GM21381 (cell line): ENCODE measurements around the gene WDR64.
"Not testable (repeated sequence)": the region's sequence is repeated elsewhere in the genome, so short reads cannot be mapped to it uniquely, and the experiment has no call there.

Source experiments
- ATAC-seq: cut with Tn5 transposase; IDR thresholded peaks from one replicate; pipeline ENCODE4 v1.9.1; 2021; ENCODE audit warnings: mild to moderate bottlenecking, moderate library complexity; ENCODE audit not compliant: unreplicated experiment

The WDR64 gene

DNA sequence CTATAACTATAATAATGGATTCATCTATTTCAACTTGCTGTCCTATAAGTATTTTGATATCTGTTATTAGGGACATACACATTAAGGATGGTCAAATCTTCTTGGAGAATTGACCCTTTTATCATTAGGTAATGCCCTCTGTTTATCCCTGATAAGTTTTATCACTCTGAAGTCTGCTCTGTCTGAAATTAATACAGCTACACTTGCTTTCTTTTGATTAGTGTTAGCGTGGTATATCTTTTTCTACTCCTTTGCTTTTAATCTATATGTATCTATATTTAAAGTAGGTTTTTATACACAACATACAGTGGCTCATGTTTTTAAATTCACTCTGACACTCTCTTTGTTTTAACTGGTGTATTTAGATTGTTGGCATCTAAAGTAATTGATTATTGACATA is 126.0 kb downstream of the WDR64 start:
- no peak for ATAC-seq

DNA sequence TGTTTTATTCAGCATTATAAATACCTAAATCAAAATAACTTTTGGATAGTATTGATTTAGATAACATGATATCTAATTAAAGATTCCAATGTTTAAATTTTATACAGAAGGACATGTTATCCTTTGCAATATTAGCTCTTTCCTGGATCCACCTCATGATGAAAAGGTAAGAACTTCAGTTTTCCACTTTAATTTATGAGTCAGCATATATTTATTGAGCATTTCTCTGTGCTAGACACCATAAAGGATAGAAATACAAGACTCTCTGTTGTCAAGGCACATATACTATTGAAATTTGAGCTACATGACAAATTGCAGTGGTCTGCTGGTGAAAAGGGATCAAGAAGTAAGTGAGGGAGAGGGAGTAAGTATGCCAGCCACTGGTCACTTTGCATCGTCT is 127.8 kb downstream of the WDR64 start:
- no peak for ATAC-seq

DNA sequence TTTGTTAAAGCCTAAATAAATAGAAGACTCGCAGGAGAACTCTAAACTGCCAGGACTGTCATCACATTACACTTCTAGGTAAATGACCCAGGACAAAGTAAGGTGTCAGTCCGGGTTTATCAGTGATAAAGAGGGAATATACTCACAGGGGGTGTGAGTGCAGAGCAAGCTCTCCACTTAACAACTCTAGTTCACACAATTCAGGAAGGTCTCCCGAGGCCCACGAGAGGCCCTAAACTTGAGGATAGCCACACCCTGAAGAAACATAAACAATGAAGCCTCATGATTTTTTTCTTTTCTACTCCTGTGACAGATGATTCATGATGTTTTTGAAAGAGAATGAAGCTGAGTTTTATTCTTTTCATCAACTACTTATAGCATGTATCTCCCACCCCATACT is 130.3 kb downstream of the WDR64 start:
- ATAC-seq: no peak

DNA sequence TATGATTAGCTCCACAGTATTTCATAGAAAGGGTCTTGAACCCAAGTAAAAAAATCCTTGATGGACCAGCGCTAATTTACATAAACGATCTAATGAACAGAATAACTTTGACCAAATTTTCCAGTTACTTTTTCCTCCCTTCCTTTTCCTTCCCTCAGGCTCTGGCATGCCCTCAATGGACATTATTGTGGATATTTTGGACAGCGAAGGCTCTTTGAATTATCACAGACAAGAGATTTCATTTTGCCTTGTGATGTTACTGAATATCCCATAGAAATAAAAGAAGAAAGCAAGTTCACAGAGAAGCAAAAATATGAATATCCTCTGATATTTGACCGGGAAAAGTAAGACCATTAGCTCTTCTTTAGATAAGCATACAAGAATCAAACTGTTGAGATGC is 135.6 kb downstream of the WDR64 start:
- no peak for ATAC-seq

DNA sequence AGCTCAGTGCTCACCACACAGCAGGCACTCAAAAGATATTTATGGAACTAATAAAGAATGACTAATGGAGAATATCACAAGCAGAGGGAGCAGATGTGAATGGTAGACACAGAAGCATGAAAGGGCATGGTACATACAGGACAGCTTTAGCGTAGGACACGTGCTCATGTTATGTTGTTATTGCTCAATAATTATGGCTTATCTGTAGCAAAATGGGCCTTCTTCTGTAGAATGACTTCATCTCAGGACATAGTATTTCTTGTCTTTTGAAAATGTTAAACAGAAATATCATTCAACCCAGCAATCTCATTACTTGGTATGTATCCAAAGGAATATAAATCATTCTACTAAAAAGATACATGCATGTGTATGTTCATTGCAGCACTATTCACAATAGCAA is 137.0 kb downstream of the WDR64 start:
- ATAC-seq: no peak

DNA sequence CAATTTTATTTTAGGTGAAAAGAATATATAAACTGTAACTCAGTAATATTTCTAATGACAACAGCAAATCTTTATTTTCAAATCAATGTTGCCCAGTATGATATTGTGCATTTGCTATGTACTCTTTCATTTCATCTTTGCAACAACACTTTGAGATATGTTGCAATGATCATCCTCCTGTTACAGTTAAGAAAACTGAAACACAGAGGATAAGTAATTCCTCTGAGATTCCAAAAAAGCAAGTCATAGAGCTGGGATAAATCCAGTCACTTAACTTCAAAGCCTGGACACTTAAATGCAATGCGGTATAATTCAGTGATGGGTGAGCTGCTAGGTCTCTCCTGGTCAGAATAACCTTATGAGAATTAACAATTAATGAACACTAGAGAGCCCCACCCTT is 147.3 kb downstream of the WDR64 start:
- ATAC-seq: no peak

DNA sequence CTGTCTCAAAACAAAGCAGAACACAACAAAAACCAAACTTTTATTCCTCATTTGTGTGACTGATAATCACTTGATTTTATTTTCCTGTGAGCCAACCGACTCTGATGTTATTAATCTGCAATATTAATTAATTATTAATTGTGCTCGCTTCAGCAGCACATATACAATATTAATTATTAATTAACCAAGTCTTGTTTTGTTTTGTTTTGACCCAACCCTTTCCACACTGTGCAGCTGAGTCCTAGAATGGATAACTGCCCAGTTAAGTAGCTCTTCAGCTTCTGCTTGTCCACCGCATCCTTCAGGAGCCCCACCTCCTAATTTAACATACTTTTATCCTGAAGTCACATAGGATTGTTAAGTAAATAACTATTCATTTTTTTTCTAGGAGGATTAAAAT is 148.6 kb downstream of the WDR64 start:
- no peak for ATAC-seq

DNA sequence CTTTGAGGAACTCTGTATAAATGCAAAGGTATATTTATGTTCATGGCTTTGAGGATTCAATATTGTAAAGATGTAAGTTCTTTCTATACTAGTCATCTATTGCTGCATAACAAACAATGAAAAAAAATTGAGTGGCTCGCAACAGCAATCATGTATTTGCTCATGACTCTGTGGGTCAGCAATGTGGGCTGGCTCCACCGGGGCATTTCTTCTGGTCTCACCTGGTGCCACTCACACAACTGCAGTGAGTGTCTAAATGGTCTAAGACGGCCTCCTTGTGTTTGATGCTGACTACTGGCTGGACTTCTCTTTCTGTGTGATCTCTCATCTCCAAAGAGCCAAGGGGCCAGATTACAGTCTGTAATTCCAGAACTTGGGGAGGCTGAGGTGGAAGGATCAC is 150.8 kb downstream of the WDR64 start:
- no peak for ATAC-seq

DNA sequence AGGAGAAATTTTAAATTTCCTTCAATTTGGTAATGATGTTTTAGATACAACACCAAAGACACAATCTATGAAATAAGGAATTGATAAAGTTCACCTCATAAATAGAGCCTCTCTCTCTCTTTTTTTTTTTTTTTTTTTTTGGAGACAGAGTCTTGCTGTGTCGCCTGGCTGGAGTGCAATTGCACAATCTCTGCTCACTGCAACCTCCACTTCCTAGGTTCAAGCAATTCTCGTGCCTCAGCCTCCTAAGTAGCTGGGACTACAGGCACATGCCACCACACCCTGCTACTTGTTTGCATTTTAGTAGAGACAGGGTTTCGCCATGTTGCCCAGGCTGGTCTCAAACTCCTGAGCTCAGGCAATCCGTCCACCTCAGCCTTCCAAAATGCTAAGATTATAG is 152.6 kb downstream of the WDR64 start:
- ATAC-seq: not testable (repeated sequence)

DNA sequence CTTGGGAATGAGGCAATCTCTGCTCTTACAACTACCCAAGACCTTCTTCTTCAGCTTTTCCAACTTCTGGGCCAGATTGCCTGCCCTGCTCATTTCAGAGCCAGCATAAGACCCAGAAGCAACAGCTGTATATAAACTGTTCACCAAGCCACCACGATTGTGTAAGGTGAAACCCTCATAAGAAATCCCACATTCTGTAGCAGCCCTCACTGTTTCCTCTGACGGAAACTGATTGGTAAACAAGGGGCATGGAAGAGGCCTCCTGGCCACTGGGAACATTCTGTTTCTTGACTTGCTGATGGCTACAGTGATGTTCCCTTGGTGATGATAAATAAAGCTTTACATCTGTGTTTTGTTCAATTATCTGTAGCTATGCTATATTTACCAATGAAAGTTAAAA is 156.2 kb downstream of the WDR64 start:
- no peak for ATAC-seq

DNA sequence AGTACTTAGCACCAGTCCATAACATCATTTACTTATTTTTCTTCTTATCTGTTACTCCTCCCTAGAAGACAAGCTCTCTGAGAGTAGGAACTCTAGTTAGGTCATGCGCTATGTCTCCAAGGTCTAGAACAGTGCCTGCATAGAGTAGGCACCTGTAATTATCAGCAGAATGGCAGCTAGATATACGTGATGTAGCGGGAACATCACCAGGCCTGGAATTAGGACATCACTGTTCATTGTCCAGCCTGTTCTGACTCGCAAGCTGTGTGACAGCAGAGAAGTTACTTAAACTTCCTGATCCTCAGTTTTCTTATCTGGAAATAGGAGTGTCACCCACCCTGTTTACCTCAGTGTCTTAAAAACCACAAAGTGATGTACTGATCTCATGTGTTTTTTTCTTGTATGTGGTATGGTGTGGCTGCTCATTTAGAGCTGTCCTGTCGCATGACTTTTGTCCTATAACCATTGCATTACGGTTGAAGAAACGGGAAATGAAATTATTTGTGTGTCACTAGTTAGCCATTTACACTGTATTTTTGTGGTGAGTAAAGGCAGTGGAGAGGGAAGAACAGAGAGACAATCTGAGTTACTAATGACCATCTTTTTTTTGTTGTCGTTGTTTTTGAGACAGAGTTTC is 158.8 kb downstream of the WDR64 start:
- peak; percentile 46 for ATAC-seq

DNA sequence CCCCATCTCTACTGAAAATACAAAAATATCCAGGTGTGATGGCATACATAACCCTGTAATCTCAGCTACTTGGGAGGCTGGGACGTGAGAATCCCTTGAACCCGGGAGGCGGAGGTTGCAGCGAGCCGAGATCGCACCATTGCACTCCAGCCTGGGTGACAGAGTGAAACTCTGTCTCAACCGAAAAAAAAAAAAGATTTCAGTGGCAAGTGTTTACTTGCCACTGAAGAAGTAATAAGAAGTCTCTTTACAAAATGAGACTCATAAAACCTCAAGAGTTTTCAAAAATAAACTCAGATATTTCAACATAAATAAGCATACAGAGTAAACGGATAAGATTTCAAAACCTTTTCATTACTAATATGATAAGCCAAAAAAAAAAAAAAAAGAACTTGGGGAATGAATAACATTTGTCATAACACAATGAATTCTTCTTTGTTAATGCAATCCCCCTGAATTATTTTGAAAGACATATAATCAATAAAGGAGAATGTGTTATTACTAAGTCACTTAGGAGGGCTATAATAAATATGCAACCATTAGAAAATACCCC is 161.8 kb downstream of the WDR64 start:
- no peak for ATAC-seq

DNA sequence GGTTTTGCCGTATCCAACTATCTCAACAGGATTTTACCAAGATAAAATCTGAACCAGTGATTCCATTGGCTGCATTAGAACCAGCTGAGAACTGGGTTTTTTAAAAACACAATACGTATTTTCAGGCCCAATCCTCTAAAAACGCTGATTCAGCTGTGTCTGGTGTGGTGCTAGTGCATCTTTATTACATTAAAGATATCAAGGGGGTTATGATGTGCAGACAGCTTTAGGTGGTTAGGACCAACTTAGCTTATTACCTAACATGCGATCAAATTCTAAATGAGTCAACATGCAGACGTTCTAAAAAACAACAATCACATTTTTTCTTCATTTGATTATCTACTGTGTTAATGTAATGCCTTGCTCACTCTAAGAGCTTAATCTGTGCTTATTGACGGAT is 163.9 kb downstream of the WDR64 start:
- no peak for ATAC-seq

DNA sequence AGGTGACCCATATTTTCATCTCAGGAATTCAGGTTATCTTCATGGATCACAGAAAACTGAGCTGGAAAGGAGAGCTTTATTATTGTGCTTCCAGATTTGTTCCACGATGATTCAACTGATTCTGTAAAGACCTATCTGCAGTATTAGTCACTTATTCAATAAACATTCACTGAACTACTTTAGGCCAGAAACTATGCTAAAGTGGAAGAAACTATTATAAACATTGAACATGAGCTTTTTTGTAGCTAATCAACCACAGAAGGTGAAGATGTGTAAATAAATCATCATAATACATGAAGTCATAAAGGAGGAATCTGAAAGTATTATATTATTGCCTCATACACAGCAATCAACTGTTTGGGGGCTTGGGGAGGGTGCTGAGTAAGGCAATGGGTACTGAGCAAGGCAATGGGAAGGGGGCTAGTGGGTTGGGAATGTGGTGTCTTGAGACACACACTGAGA is 165.3 kb downstream of the WDR64 start:
- no peak for ATAC-seq

DNA sequence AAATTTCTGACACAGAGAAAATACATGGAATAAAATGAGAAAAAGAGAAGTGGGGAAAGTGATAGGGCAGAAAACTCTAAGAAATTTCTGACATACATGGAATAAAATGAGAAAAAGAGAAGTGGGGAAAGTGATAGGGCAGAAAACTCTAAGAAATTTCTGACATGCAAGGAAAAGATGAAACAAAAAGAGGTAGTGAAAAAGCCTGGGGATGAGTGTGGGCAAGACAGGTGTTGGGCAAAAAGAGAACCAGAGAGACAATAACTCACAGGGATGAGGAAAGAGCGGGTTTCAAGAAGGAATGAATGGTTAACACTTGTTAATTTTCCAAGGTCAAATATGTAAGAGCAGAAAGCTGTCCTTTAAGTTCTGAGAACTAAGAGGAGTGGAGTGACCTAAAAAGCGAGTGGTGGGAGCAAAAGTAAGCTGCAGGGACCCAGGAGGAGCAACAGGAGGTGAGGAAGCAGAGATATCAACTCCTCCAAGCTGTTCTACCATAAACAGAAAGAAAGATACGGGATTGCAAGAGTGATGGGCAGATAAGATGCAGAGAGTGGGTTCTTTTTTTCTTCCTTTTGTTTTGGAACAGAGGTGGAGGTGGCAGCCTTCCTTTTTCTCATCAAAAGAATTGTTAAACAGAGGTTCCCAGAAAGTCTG is 166.0 kb downstream of the WDR64 start:
- no peak for ATAC-seq

DNA sequence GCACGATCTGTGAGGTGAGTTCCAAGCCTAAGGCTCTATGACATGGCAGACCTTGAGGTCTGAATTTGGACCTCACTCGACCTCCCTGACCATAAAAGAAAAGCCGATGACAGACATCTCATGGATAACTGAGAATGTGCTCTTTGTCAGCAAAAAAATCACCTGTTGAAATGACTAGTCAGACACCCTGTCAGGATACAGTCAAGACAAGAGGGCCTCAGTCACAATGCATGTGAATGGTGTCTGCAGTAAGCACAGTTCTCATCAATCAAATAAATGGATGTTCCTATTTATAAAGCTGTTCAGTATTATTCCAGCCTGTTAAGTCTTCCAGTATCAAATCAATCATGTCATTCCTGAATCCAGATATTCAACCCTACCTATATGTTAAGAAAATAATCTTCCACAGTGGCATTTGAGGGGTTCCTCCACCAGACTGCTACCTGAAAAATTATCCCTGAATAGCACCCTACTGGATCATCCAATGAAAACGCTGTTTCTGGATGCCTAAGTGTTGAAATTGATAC is 167.3 kb downstream of the WDR64 start:
- ATAC-seq: no peak

DNA sequence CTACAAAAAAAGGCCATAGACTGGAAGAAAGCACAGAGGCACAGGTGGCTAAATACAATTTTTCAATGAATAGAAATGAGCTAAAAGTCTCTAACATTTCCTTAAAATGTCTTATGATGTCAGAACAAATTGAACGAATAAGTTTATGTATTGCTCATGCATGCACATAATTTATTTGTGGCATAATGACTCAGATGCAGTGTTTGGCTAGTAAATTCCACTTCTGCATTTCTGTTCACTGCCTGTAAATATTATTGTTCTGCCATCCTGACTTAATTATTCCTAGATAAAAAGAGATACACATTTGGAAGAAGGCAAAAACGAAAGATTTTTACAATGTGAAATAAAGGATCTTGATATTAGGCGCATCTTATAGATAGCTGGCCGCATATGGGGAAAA is 169.3 kb downstream of the WDR64 start:
- ATAC-seq: no peak

DNA sequence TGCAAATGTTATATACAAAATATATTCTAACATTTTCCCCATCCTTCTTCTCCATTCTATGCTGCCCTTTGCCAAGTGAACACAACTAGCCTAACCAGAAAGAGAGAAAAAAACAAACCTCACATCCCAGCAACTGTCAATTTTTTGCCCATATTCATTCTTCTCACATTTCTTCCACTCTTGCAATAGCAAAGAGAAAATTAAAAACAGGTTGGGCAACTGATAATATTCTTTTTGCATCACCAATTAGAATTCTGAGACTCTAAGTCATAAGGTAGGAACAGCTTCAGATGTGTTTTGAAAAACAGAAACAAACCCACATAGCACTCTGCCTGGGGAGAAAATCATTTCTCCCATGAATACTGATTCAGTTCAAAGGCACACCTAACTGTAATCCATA is 170.8 kb downstream of the WDR64 start:
- ATAC-seq: no peak

DNA sequence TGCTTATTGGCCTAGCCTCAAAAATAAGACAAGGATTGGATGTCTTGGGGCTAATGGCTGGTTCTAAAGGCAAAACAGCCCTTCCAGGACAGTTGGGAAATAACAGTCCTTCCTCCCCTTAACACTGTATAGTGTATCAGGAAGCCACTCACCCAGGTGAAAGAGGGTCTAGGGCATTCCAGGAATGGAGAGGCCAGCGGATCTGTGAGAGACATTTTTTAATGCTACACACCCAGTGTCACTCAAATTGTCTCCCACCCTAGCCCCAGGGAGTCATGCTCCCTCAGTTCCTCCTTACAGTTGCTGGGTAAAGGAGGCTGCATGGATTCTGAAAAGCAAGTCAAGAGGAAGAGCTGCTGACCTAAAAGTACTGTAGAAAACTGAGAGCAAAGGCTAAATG is 171.8 kb downstream of the WDR64 start:
- ATAC-seq: no peak

DNA sequence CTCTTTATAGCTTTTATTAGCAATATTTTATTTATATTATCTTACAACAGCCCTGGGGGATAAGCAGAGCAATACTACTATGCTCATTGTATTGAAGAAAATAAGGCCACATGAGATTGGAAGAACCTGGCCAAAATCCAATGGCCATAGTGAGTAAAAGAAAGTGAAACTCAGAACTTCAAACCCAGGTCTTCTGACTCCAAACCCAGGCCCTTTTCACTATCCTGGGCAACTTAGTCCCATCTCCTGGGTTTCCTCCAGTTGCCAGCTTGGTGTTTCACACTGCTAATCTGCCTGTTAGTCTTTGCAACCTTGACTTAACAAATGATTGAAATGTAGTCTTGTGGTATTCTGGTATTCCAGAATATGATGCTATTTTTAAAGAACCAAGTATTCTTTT is 173.5 kb downstream of the WDR64 start:
- ATAC-seq: no peak

DNA sequence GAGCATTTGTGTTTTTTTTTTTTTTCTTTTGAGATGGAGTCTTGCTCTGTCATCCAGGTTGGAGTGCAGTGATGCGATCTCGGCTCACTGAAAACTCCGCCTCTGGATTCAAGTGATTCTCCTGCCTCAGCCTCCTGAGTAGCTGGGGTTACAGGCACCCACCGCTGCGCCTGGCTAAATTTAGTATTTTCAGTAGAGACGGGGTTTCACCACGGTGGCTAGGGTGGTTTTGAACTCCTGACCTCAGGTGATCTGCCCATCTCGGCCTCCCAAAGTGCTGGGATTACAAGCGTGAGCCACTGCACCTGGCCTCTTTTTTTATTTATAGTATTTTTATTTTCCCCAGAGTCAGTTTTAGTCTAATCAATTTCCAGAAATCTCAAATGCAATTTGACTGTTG is 174.5 kb downstream of the WDR64 start:
- ATAC-seq: not testable (repeated sequence)

DNA sequence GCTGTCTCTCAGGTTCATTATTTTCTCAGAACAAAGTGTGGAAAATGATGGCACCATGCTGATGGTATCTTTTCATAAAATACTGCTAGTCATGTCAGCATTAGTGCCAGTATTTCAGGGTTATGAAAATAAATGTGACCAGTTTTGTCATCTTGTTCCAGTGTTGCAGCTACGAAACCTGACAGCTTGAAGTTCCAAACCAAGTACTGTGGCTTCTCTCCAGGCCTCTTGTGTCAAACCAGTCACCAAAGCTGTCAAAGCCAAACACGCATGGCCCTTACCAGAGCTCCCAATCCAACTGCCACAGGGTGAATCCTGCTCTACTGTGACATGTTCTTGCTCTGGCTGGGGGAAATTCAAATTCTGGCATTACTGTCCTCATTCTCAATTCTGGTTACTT is 175.2 kb downstream of the WDR64 start:
- no peak for ATAC-seq
